ENCODE results near the gene MAGI2.
"Not testable (repeated sequence)": the region's sequence is repeated elsewhere in the genome, so short reads cannot be mapped to it uniquely, and the experiment has no call there.

Gene MAGI2

GRCh38 chr7:79055722-79056415 is 397.6 kb downstream of the MAGI2 start:
- H3K9me3 ChIP-seq (ENCODE audit: control insufficient read depth, insufficient read depth, low read depth, low read length) = no peaks in the 10 kb centered on the region
- no peaks in the 10 kb centered on the region for H3K4me1 ChIP-seq (ENCODE audit: control insufficient read depth, insufficient read depth, low read length)
- H3K9ac ChIP-seq (ENCODE audit: low read length) = no peak overlapping the region
- H3K27me3 ChIP-seq (ENCODE audit: control insufficient read depth, insufficient read depth, low read length) = no peaks in the 10 kb centered on the region
- no peak overlapping the region for H3K27ac ChIP-seq (ENCODE audit: low read depth, low read length)
- no peak overlapping the region for H3K4me3 ChIP-seq (ENCODE audit: low read depth, low read length)
- H3K36me3 ChIP-seq (ENCODE audit: control insufficient read depth, insufficient read depth, low read length) = no peaks in the 10 kb centered on the region

DNA sequence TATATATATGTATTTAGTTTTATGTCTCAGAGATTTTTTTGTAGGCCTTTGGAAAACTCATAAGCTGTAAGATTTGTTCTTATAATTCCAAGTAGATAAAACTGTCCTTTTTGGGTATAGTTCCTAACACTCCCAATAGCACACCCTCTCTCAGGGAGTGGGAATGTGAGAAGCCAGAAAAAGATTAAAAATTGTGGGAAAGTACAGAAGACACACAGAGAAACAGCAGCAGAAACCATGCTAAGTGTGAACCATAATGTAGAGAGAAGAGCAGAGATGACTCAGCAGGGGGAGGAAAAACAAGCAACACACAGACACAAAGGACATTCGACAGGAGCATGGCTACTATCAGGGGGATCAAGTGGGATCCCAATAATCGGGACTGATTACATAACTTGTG is 401.6 kb downstream of the MAGI2 start:
- H3K4me1 ChIP-seq (ENCODE audit: control insufficient read depth, insufficient read depth, low read length) = no peaks in the 10 kb centered on the region
- no peak overlapping the region for H3K4me3 ChIP-seq (ENCODE audit: low read depth, low read length)
- no peak overlapping the region for H3K9ac ChIP-seq (ENCODE audit: low read length)
- H3K36me3 ChIP-seq (ENCODE audit: control insufficient read depth, insufficient read depth, low read length) = no peaks in the 10 kb centered on the region
- no peaks in the 10 kb centered on the region for H3K9me3 ChIP-seq (ENCODE audit: control insufficient read depth, insufficient read depth, low read depth, low read length)
- no peaks in the 10 kb centered on the region for H3K27me3 ChIP-seq (ENCODE audit: control insufficient read depth, insufficient read depth, low read length)
- H3K27ac ChIP-seq (ENCODE audit: low read depth, low read length) = no peak overlapping the region

- Histone ChIP-seq H3K9me3 (ENCODE audit: control insufficient read depth, insufficient read depth, low read depth, low read length) (no peaks in the 10 kb centered on the region), H3K9ac (ENCODE audit: low read length) (no peak overlapping the region), H3K27me3 (ENCODE audit: control insufficient read depth, insufficient read depth, low read length) (no peaks in the 10 kb centered on the region), H3K4me3 (ENCODE audit: low read depth, low read length) (no peak overlapping the region), H3K27ac (ENCODE audit: low read depth, low read length) (no peak overlapping the region), H3K4me1 (ENCODE audit: control insufficient read depth, insufficient read depth, low read length) (no peaks in the 10 kb centered on the region), H3K36me3 (ENCODE audit: control insufficient read depth, insufficient read depth, low read length) (no peaks in the 10 kb centered on the region)
These were observed 402.9 kb downstream of the MAGI2 start for GRCh38 chr7:79050603-79051002.

- no peak overlapping the region for H3K9ac ChIP-seq (ENCODE audit: low read length)
- no peaks in the 10 kb centered on the region for H3K9me3 ChIP-seq (ENCODE audit: control insufficient read depth, insufficient read depth, low read depth, low read length)
- H3K27me3 ChIP-seq (ENCODE audit: control insufficient read depth, insufficient read depth, low read length) = no peaks in the 10 kb centered on the region
- no peaks in the 10 kb centered on the region for H3K36me3 ChIP-seq (ENCODE audit: control insufficient read depth, insufficient read depth, low read length)
- H3K4me3 ChIP-seq (ENCODE audit: low read depth, low read length) = no peak overlapping the region
- H3K27ac ChIP-seq (ENCODE audit: low read depth, low read length) = no peak overlapping the region
- H3K4me1 ChIP-seq (ENCODE audit: control insufficient read depth, insufficient read depth, low read length) = no peaks in the 10 kb centered on the region
These were observed 407.4 kb downstream of the MAGI2 start for GRCh38 chr7:79046061-79046460.

DNA sequence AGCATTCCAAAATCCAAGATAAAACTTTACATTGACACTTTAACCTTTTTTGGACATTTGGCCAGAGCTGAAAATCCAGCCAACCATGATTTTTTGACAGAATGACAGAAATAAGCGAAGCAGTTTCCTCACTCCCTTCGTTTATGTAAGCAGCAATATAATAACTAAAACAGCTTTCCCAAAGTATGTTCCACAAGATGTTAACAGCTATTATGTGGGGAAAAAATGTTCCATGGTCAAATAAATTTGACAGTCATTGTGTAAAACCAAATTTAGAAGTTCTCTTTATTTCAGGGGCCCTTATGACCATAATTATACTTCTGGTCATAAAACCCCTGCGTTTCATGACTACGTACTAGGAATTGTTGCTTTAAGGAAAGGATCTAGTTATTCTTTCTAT is 416.5 kb downstream of the MAGI2 start:
- Histone ChIP-seq H3K9ac (ENCODE audit: low read length) (no peak overlapping the region), H3K4me3 (ENCODE audit: low read depth, low read length) (no peak overlapping the region), H3K4me1 (ENCODE audit: control insufficient read depth, insufficient read depth, low read length) (no peaks in the 10 kb centered on the region), H3K9me3 (ENCODE audit: control insufficient read depth, insufficient read depth, low read depth, low read length) (no peaks in the 10 kb centered on the region), H3K36me3 (ENCODE audit: control insufficient read depth, insufficient read depth, low read length) (no peaks in the 10 kb centered on the region), H3K27me3 (ENCODE audit: control insufficient read depth, insufficient read depth, low read length) (no peaks in the 10 kb centered on the region), H3K27ac (ENCODE audit: low read depth, low read length) (no peak overlapping the region)

DNA sequence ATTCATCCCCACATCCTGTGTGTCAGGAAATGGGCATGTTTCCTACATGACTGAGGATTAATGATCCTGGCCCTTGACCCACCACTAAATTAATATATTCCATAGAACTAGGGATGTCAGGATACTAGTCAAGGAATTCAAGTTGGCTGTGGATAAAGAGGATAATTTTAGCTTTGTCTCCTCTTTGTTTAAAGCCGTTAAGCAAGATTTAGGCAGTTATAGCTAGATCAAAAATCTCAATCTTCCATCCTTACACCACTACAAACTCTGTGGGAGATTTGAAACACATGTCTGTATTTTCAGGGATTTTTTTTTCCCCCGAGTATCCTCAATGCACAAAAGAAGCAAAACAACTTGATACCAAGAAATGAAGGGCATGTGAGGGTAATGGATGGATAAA is 417.1 kb downstream of the MAGI2 start:
- Histone ChIP-seq H3K9me3 (ENCODE audit: control insufficient read depth, insufficient read depth, low read depth, low read length) (no peaks in the 10 kb centered on the region), H3K27ac (ENCODE audit: low read depth, low read length) (no peak overlapping the region), H3K4me1 (ENCODE audit: control insufficient read depth, insufficient read depth, low read length) (no peaks in the 10 kb centered on the region), H3K27me3 (ENCODE audit: control insufficient read depth, insufficient read depth, low read length) (no peaks in the 10 kb centered on the region), H3K4me3 (ENCODE audit: low read depth, low read length) (no peak overlapping the region), H3K9ac (ENCODE audit: low read length) (no peak overlapping the region), H3K36me3 (ENCODE audit: control insufficient read depth, insufficient read depth, low read length) (no peaks in the 10 kb centered on the region)

- no peaks in the 10 kb centered on the region for H3K9me3 ChIP-seq (ENCODE audit: control insufficient read depth, insufficient read depth, low read depth, low read length)
- H3K4me1 ChIP-seq (ENCODE audit: control insufficient read depth, insufficient read depth, low read length) = no peaks in the 10 kb centered on the region
These were observed 417.6 kb downstream of the MAGI2 start for GRCh38 chr7:79035858-79036257.

GRCh38 chr7:79034730-79035129 is 418.7 kb downstream of the MAGI2 start:
- Histone ChIP-seq H3K27ac (ENCODE audit: low read depth, low read length) (no peak overlapping the region), H3K27me3 (ENCODE audit: control insufficient read depth, insufficient read depth, low read length) (no peaks in the 10 kb centered on the region), H3K36me3 (ENCODE audit: control insufficient read depth, insufficient read depth, low read length) (no peaks in the 10 kb centered on the region), H3K4me1 (ENCODE audit: control insufficient read depth, insufficient read depth, low read length) (no peaks in the 10 kb centered on the region), H3K9me3 (ENCODE audit: control insufficient read depth, insufficient read depth, low read depth, low read length) (no peaks in the 10 kb centered on the region), H3K9ac (ENCODE audit: low read length) (no peak overlapping the region), H3K4me3 (ENCODE audit: low read depth, low read length) (no peak overlapping the region)

More at GRCh38 chr7:79035858-79036257, 417.6 kb downstream of the MAGI2 start:
- Histone ChIP-seq H3K4me3 (ENCODE audit: low read depth, low read length) (no peak overlapping the region), H3K36me3 (ENCODE audit: control insufficient read depth, insufficient read depth, low read length) (no peaks in the 10 kb centered on the region), H3K27me3 (ENCODE audit: control insufficient read depth, insufficient read depth, low read length) (no peaks in the 10 kb centered on the region), H3K9ac (ENCODE audit: low read length) (no peak overlapping the region), H3K27ac (ENCODE audit: low read depth, low read length) (no peak overlapping the region)

DNA sequence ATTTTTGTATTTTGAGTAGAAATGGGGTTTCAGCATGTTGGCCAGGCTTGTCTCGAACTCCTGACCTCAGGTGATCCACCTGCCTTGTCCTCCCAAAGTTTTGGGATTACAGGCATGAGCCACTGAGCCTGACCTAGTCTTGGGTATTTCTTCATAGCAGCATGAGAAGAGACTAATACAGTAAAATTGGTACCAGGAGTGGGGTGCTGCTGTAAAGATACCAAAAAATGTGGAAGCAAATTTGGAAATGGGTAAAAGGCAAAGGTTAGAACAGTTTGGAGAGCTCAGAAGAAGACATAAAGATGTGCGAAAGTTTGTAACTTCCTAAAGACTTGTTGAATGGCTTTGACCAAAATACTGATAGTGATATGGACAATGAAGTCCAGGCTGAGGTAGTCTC is 433.8 kb downstream of the MAGI2 start:
- not testable (repeated sequence) for H3K9ac ChIP-seq (ENCODE audit: low read length); H3K4me1 ChIP-seq (ENCODE audit: control insufficient read depth, insufficient read depth, low read length); H3K27me3 ChIP-seq (ENCODE audit: control insufficient read depth, insufficient read depth, low read length); H3K36me3 ChIP-seq (ENCODE audit: control insufficient read depth, insufficient read depth, low read length); H3K27ac ChIP-seq (ENCODE audit: low read depth, low read length); H3K4me3 ChIP-seq (ENCODE audit: low read depth, low read length)
- peaks cover 17% of the 10 kb centered on the region for H3K9me3 ChIP-seq (ENCODE audit: control insufficient read depth, insufficient read depth, low read depth, low read length)

GRCh38 chr7:79011921-79012320 is 441.5 kb downstream of the MAGI2 start:
- Histone ChIP-seq H3K36me3 (ENCODE audit: control insufficient read depth, insufficient read depth, low read length) (no peaks in the 10 kb centered on the region), H3K9me3 (ENCODE audit: control insufficient read depth, insufficient read depth, low read depth, low read length) (no peaks in the 10 kb centered on the region; the same call in 1 of the 2 replicates), H3K9ac (ENCODE audit: low read length) (no peak overlapping the region), H3K4me3 (ENCODE audit: low read depth, low read length) (no peak overlapping the region), H3K4me1 (ENCODE audit: control insufficient read depth, insufficient read depth, low read length) (no peaks in the 10 kb centered on the region), H3K27ac (ENCODE audit: low read depth, low read length) (no peak overlapping the region), H3K27me3 (ENCODE audit: control insufficient read depth, insufficient read depth, low read length) (no peaks in the 10 kb centered on the region)

DNA sequence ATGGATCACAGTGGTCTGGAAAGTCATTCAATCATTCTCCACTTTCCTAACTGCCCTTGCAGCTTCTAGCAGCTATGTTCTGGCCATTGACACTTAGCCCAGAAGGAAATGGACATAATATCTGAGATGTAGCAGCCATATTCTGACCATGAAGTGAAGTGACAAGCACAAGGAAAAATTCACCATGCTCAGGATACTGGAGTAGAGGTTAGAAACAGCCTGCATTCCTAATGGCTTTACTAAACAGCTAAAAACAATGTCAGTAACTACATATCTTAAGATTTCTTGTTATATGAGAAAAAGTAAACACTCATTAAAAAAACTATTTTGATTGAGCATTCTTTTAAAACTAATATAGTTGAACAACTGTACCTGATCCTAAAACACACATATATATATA is 443.8 kb downstream of the MAGI2 start:
- H3K4me3 ChIP-seq (ENCODE audit: low read depth, low read length) = no peak overlapping the region
- no peak overlapping the region for H3K27ac ChIP-seq (ENCODE audit: low read depth, low read length)
- no peaks in the 10 kb centered on the region for H3K27me3 ChIP-seq (ENCODE audit: control insufficient read depth, insufficient read depth, low read length)

GRCh38 chr7:79008786-79009185 is 444.7 kb downstream of the MAGI2 start:
- H3K36me3 ChIP-seq (ENCODE audit: control insufficient read depth, insufficient read depth, low read length) = no peaks in the 10 kb centered on the region
- H3K27me3 ChIP-seq (ENCODE audit: control insufficient read depth, insufficient read depth, low read length) = no peaks in the 10 kb centered on the region
- no peaks in the 10 kb centered on the region for H3K4me1 ChIP-seq (ENCODE audit: control insufficient read depth, insufficient read depth, low read length)
- no peaks in the 10 kb centered on the region for H3K9me3 ChIP-seq (ENCODE audit: control insufficient read depth, insufficient read depth, low read depth, low read length)
- no peak overlapping the region for H3K9ac ChIP-seq (ENCODE audit: low read length)
- H3K4me3 ChIP-seq (ENCODE audit: low read depth, low read length) = no peak overlapping the region
- H3K27ac ChIP-seq (ENCODE audit: low read depth, low read length) = no peak overlapping the region

More for the DNA sequence above, 443.8 kb downstream of the MAGI2 start:
- Histone ChIP-seq H3K36me3 (ENCODE audit: control insufficient read depth, insufficient read depth, low read length) (no peaks in the 10 kb centered on the region), H3K9ac (ENCODE audit: low read length) (no peak overlapping the region), H3K4me1 (ENCODE audit: control insufficient read depth, insufficient read depth, low read length) (no peaks in the 10 kb centered on the region), H3K9me3 (ENCODE audit: control insufficient read depth, insufficient read depth, low read depth, low read length) (no peaks in the 10 kb centered on the region)

All from HUES6 (cell line).